ENCODE measurements around the gene MESP2.

- TF ChIP-seq EZH2 (IDR thresholded peaks at IDR 0.05; ENCODE audit: insufficient read depth, poor library complexity, severe bottlenecking) (no peak), EZH2phosphoT487 (IDR thresholded peaks at IDR 0.05; ENCODE audit: insufficient read depth, low read depth) (no peak)
These were observed 4.9 kb downstream of the MESP2 start for GRCh38 chr15:89781055-89781454.

Data from GM23248 (cell line).